HG02798 (cell line): Measurements from ENCODE around the gene ULK2.

Experiments used
- ATAC-seq: cut with Tn5 transposase; IDR thresholded peaks from one replicate; pipeline ENCODE4 v1.9.1; 2021; ENCODE audit warnings: mild to moderate bottlenecking; ENCODE audit not compliant: unreplicated experiment, poor library complexity

The ULK2 gene

GRCh38 chr17:19750020-19750572 lies 117.6 kb downstream of the ULK2 start:
- ATAC-seq: no peak

- no peak for ATAC-seq
Measured at GRCh38 chr17:19748807-19749193, 118.9 kb downstream of the ULK2 start.

GRCh38 chr17:19747829-19748806 lies 119.6 kb downstream of the ULK2 start, which contains the start of gene ALDH3A1:
Gene ALDH3A1 (minus strand): TSS chr17:19748298. CDS start chr17:19745129, 3,169 bp downstream.
- no peak for ATAC-seq

GRCh38 chr17:19747159-19747719 lies 120.5 kb downstream of the ULK2 start:
- no peak for ATAC-seq

- ATAC-seq: no peak
Measured at GRCh38 chr17:19746517-19746916, 121.2 kb downstream of the ULK2 start.

GRCh38 chr17:19744922-19745757 lies 122.6 kb downstream of the ULK2 start:
- no peak for ATAC-seq

- no peak for ATAC-seq
Measured at GRCh38 chr17:19744492-19744891, 123.2 kb downstream of the ULK2 start.

GRCh38 chr17:19743101-19744100 lies 124.3 kb downstream of the ULK2 start:
- ATAC-seq: no peak

GRCh38 chr17:19742495-19742894 lies 125.2 kb downstream of the ULK2 start:
- no peak for ATAC-seq

GRCh38 chr17:19741832-19742457 lies 125.8 kb downstream of the ULK2 start:
- no peak for ATAC-seq

GRCh38 chr17:19740933-19741332 lies 126.8 kb downstream of the ULK2 start:
- no peak for ATAC-seq

- no peak for ATAC-seq
Measured at GRCh38 chr17:19739241-19740201, 128.2 kb downstream of the ULK2 start.

- no peak for ATAC-seq
Measured at GRCh38 chr17:19738757-19739156, 129.0 kb downstream of the ULK2 start.

GRCh38 chr17:19738073-19738449 lies 129.7 kb downstream of the ULK2 start:
- no peak for ATAC-seq

GRCh38 chr17:19737305-19738072 lies 130.2 kb downstream of the ULK2 start:
- ATAC-seq: no peak

- ATAC-seq: no peak
Measured at GRCh38 chr17:19736071-19736470, 131.7 kb downstream of the ULK2 start.

- no peak for ATAC-seq
Measured at GRCh38 chr17:19733953-19734526, 133.7 kb downstream of the ULK2 start.
